Astrocyte (in vitro differentiated cells and primary cell): ENCODE results near the gene ATF2.

Experiments
- EZH2 ChIP-seq: IDR thresholded peaks from 2 replicates; pipeline ENCODE4 v1.6.1; 2012; ENCODE audit warnings: mild to moderate bottlenecking, low read length, inconsistent platforms; ENCODE audit not compliant: insufficient read depth
- TF ChIP-seq, protein P1 (sequence below): IDR thresholded peaks from 2 replicates; pipeline ENCODE4 v1.5.1; 2011; ENCODE audit warnings: low read depth, mild to moderate bottlenecking, inconsistent platforms, low read length, moderate library complexity; ENCODE audit not compliant: insufficient read depth

DNA sequence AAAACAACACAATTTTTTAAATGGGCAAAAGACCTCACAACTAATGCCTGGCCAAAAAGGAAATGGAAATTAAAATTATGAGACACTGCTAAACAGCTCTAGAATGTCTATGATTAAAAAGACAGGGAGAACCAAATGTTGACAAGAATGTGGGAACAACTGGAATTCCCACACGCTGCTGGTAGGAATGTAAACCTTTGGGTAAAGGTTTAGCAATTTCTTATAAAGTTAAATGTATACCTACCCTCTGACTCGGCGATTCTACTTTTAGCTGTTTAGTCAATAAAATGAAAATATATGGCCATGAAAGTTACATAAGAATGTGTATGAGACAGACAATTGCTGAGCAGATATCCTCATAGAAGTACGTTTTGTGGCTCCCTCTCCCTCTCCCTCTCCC is 60.9 kb downstream of the ATF2 start:
- TF ChIP-seq, protein P1, sequence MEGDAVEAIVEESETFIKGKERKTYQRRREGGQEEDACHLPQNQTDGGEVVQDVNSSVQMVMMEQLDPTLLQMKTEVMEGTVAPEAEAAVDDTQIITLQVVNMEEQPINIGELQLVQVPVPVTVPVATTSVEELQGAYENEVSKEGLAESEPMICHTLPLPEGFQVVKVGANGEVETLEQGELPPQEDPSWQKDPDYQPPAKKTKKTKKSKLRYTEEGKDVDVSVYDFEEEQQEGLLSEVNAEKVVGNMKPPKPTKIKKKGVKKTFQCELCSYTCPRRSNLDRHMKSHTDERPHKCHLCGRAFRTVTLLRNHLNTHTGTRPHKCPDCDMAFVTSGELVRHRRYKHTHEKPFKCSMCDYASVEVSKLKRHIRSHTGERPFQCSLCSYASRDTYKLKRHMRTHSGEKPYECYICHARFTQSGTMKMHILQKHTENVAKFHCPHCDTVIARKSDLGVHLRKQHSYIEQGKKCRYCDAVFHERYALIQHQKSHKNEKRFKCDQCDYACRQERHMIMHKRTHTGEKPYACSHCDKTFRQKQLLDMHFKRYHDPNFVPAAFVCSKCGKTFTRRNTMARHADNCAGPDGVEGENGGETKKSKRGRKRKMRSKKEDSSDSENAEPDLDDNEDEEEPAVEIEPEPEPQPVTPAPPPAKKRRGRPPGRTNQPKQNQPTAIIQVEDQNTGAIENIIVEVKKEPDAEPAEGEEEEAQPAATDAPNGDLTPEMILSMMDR = no peak
- TF ChIP-seq EZH2 = no peak
